OCI-LY7 (cell line): ENCODE results near the gene TBX21.

Experiments used
- CTCF ChIP-seq: fragments of 200-600 bp; sonication (generic); conservative IDR thresholded peaks from 2 replicates; pipeline ENCODE4 v1.5.1; 2014; ENCODE audit warnings: mild to moderate bottlenecking, antibody characterized with exemption, low read length, moderate library complexity, mixed read lengths
- EZH2phosphoT487 ChIP-seq: fragments of 200-600 bp; sonication (generic); IDR thresholded peaks from 2 replicates; pipeline ENCODE4 v1.6.1; 2018; ENCODE audit warnings: low read depth, borderline replicate concordance, mild to moderate bottlenecking, mixed run types, antibody characterized with exemption, low read length, moderate library complexity, mixed read lengths

GRCh38 chr17:47705536-47706530, 27.2 kb upstream of the TBX21 start:
- no peak for TF ChIP-seq CTCF
- no peak for TF ChIP-seq EZH2phosphoT487
